Activated CD4-positive, alpha-beta T cell treated with anti-CD3 and anti-CD28 coated beads for 1 hour (primary cell): Measurements from ENCODE around the gene RRP15.
A peak's percentile ranks its signal among the peaks of the same experiment; 100 is the strongest.

Source experiments
- DNase-seq: peaks from one replicate; pipeline ENCODE4 v3.0.0-alpha.2; 2020

Gene RRP15, protein sequence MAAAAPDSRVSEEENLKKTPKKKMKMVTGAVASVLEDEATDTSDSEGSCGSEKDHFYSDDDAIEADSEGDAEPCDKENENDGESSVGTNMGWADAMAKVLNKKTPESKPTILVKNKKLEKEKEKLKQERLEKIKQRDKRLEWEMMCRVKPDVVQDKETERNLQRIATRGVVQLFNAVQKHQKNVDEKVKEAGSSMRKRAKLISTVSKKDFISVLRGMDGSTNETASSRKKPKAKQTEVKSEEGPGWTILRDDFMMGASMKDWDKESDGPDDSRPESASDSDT

DNA sequence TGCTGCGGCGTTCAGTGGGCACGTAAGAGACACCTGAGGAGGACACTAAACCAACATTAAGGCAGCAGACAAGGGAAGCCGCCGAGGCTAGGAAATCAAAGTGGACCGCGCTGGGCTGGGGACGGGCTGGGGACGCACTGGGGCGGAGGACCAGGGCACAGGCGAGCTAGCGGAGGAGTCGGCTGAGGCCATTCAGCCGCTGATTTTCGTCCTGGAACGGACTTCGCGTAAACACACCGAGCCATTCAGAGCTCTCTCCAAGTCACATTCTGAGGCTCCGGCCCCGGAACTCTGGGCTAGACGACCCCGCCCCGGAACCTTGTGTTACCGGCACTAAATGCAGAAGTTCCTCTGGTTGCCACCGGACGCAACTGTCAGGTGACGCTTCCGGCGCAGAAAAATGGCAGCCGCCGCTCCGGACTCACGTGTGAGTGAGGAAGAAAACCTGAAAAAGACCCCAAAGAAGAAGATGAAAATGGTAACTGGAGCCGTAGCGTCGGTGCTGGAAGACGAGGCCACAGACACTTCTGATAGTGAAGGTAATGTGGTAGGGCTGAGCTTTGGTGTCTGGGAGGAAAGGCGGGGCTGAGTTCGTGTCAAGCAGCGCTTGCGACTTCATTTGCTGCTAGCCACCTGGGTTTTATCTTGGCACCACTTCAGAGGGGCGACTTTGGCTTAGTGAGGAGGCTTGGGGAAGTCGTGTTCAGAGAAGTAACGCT, at the start of gene RRP15:
Gene RRP15 (plus strand): TSS at position 377 of the 719 bp plus-strand sequence. CDS start 24 bp downstream, at position 401.
- peak; percentile 77 for DNase-seq

DNA sequence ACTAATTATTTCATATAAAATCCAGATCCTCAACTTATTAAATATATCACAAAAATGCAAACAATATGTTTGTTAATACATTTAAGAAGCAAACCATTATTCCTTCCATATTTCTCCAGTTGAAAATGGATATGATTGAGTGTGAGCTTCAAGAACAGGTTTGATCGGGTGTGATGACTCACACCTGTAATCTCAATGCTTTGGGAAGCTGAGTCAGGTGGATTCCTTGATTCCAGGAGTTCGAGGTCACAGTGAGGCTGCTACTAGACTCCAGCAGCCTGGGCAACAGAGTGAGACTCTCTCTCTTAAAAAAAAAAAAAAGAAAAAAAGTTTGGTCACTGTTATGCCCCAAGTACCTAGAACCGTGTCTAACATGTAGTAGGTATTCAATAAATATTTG, 42.9 kb upstream of the RRP15 start:
- DNase-seq, result no peak

DNA sequence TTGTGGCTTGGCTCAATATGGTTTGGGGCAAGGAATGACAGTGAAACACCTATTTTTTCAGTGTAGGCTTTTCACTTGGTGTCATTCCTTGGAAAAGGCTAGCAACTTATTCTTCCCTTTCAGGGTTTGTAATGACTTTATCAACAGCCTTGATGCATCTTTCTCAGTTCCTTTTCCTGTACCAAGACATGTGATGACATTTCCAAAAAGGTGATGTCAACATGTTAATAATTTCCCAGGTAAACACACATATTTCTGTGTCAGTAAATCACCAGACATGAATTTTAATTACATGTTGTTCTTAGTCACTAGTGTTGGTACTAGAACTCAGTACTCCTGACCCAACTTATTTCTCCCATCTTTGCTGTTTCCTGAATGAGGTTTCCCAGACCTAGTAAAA, 37.8 kb upstream of the RRP15 start:
- no peak for DNase-seq

DNA sequence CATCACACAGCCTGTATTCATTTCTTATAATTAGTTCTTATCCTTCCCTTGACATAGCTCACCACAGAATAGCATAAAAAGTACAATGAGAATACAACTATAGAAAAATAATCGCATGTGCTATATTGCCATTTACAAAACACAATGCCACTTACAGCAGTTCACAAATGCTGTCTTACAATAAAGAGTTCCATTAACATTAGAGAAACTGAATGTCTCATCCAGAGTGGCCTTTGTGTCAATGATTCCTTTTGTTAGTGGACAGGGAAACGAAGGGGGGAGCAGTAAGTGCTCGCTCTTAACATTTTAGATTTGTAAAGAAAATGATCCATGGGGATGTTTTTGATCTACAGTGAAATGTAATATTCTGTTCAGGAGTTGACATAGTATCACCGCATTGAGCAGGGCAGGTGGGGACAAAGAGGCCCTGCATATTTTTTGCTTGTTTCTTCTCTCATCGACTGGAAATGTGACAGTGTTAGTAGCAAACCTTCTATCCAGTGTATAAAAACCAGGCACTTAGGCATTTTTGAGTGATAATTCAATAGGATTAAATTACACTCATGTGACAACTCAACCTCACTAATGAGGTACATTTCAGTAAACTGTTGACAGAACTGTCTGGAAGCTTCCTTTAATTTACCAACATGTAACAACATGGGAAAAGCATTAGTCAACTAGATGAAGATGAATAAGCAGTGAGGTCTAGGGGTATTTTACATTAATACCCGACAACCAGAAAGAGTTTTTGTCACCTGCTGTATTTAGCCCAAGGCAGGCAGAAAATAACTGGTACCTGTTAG, 35.6 kb upstream of the RRP15 start:
- DNase-seq, result no peak

DNA sequence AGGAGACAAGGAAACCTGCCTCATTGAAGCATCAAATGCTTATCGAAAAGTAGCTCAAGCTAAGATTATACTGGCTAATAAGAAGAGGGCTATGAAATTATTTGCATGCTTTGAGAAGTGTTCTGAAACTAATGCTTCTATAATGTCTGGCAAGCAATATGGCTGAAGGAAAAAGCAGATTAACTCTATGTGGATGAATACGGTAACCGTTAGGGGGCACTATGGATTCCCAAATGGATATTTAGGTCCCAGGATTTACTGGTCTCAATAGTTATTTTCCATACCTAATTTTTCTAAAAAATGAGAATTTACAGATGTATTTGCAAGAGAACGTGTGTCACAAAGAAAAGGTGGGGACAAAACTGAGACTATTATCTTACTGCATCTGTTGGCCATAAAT, 34.6 kb upstream of the RRP15 start:
- DNase-seq, result no peak

DNA sequence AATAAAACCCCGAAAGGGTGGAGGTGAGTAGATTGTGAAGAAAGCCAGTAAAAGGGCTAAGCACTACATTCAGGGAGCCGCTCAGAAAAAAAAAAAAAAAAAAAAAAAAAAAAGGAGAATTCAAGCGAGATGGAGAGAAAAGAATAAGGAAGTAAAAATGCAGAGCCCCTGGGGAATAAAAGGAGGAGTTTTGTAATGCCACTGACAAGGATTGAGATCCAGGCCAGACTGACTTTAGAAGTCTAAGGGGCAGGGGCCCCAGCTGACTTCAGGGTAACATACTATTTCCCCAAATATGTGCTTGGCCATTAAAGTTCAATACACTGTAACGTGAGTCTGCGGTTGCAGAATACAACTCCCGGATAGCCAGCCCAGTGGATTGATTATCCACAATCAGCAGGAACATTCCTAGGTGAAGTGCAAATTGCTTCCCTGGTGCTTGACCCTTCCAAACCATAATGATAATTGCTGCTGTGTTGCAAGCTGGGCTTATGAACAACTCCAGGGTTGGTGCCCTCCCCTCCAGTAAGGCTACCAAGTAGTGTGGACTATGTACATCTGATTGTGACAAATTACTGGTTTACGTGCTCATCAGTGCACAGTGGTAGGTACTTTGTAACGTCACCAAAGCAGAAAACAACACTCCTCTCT, 30.7 kb upstream of the RRP15 start:
- DNase-seq, result no peak

DNA sequence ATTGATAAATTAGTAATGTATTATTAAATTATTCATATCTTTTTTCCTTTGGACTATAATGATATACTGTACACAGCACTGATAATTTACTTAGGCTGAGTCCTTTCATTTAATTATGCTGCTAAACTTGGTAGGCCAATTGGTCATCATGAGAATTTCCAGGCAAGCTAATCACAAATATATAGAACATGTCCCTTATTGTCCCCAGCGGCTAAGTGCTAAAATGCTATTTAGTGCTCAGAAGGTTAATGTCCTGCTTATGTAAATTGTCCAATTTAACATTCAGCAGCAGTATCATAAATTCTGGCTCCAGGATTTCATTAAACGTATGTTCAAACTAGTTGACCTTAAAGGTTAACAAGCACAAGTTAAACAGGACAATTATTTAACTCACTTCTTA, 30.0 kb upstream of the RRP15 start:
- no peak for DNase-seq

DNA sequence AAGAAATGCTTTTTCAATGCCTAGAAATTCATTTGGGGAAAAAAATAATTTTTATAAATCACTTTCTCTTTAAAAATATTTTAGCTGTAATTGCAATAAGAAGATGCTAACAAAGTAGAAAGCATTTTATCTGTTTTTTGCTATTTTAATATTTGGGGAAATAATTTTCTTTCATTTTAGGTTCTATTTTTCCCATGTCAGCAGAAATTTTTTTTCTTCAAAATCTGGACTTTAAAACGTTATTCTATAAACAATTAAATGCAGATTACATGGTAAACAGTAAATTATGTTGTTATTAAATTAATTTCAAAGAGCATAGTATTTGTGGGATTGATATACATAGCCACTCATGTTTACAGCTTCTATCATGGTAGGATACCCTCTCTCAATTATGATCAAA, 27.7 kb upstream of the RRP15 start:
- DNase-seq, result no peak

DNA sequence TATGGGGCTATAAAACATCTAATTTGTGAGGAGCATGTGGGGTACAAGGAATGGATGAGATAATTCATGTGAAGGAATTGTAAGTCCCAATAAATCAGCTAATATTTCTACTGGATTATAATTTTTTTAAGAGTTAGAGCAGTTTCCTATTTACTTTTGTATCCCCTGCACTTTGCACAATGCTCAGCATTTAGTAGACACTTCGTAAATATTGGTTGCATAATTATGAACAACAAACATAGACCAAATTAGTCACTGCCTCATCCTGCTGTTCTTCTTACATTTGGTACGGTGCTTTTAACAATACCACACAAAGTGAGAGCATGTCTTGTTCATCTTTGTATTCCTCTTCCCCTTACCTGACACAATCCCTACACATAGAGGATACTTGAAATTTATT, 27.1 kb upstream of the RRP15 start:
- no peak for DNase-seq

DNA sequence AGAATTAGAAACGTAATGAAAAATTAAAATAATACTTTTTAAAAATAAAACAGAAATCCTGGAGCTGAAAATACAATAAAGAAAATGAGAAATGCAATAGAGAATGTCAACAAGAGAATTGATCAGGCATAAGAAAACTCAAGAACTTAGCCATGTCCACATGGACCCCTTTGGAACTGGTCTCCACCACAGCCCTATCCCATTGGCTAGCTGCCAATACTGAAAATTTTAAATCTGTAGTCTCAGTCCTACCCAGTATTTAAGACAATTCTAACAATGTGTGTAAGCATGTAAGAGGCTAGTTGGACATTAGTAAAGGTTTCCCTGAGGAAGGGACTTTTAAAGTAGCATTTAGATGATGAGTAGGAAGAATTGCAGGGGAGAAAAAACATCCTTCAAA, 25.8 kb upstream of the RRP15 start:
- no peak for DNase-seq

DNA sequence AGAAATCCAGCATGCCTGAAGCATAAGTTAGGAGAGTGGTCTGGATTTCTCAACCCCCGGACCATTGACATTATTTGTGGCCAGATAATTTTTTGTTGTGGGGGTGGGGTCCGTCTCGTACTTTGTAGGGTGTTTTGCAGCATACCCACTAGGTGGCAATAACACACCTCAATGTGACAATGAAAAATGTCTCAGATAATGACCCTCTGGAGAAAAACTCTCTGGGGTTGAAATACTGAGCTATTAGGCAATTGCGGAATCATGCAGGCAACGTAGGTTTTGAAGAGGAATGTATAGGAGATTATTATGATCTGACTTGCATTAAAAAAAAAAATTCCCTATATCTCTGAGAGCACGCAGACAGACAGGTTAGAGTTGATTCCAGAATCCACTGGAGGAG, 25.3 kb upstream of the RRP15 start:
- no peak for DNase-seq

DNA sequence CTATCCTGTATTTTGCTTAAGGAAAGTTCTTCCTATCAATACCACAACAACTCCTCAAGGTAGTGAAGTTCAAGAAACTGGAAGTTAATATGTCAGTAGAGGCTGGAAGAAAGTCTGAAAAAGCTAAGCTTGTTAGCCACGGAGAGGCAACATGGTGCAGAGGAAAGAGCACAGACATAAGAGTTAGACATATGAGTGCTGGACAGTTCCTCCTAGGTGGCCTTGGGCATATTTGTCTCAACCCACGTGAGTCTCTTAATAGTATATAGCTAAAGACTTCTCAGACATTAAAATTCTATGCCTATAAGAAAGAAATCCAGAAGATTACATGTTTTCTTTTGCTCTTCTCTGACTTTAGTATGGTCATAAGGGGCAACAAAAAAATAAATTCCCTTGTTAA, 22.8 kb upstream of the RRP15 start:
- DNase-seq, result no peak

DNA sequence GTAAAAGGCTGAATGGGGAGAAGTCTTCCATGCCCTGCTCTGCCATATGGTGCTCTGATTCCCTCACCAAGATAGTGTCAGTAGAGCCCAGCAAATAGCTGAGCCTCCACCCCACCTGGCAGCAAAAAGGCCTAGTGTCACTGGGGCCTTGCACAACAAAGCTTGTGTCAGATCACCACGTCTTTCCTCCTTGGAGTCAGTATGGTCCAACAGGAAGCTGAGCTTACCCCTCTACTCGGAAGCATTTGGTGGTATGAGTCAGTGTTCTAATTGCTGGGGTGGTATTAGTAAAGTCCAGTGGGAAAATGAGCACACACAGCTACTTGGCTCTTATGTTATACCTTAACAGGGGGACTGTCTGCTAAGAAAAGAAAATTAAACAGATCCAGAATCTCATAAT, 18.7 kb upstream of the RRP15 start:
- no peak for DNase-seq

DNA sequence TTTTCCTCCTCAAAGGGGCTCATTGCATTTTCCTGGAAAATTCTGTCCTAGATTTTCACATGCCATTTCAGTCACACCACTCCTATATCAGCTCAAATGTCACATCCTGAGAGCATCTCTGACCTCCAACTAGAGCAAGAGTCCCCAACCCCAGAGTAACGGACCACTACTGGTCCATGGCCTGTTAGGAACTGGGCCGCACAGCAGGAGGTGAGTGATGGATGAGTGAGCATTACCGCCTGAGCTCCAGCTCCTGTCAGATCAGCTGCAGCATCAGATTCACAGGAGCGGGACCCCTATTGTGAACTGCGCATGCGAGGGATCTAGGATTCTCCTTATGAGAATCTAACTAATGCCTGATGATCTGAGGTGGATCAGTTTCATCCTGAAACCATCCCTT, 12.7 kb upstream of the RRP15 start:
- no peak for DNase-seq

DNA sequence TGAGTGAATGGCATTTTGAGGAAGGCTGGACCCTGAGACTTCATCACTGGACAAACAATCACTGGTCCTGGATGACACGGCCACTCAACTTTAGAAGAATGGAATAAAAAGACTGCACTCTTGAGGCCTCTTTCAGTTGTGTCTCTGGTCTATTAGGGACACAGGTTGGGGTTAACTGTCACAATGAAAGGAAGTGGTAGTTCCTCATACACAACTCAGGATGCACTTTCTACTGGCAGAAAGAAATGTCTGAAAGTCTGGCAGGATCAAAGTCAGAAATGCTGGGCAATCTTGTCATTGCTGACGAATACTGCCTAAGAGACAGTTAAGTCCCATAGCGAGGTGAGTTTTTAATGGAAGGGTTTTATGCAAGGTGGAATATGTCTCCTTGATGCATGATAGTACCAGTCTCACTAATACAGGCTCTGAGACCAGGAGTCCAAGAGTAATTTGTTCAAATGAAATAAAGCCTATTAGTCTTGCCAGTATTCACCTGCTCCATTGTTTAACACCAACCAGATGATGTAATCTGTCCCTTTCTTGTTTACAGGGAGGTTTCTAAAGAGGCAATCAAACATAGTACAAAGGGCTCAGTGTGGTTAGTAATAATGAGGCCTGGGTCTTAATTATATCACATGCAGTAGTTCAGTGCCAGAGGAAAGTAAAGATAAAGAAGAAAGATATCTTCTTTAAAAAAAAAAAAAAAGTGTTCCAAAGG, 11.2 kb upstream of the RRP15 start:
- DNase-seq, result no peak

DNA sequence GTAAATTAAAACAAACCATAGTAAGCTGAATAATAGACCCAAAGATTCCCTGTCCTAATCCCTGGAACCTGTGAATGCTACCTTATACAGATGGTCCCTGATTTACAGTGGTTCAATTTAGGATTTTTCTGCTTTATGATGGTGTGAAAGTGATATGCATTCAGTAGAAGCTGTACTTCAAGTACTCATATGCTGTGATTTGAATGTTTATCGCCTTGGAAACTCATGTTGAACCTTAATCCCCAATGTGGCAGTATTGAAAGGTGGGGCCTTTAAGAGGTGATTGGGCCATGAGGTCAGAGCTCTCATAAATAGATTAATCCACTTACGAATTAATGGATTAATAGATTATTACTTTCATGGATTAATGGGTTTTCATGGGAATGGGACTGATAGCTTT, 10.6 kb upstream of the RRP15 start:
- DNase-seq, result no peak

DNA sequence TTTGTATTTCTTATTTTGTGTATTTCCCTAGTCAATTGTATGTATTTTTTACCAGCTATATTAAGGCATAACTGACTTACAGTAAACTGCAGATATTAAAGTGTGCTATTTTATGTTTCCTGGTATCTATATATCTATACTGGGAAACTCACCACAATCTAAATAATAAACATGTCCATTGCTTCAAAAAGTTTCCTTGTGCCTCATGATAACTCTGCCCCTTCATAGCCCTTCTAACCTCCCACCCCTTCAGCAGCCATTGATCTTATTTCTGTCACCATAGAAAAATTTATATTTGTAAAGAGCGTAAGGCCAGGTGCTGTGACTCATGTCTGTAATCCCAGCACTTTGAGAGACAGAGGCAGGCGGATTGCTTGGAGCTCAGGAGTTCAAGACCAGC, 9.3 kb upstream of the RRP15 start:
- no peak for DNase-seq

DNA sequence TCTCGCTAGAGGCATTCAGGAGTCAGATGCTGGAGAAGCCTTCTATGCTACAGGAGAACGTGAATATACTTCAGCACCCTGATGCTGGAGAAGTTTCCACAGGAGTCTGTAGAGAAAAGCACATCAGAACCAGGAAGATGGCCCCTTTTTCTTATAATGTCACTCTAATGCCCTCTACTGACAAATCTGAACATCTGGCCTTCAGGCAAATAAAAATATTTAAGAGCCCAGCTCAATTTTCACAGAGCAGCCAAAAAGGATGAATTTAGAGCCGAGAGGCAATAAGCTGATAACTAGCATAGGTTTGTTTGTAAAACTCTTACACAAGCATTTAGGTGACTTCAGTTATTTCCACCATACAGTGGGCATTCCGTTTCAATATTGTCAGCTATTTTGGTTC, 3.8 kb upstream of the RRP15 start:
- DNase-seq, result no peak

DNA sequence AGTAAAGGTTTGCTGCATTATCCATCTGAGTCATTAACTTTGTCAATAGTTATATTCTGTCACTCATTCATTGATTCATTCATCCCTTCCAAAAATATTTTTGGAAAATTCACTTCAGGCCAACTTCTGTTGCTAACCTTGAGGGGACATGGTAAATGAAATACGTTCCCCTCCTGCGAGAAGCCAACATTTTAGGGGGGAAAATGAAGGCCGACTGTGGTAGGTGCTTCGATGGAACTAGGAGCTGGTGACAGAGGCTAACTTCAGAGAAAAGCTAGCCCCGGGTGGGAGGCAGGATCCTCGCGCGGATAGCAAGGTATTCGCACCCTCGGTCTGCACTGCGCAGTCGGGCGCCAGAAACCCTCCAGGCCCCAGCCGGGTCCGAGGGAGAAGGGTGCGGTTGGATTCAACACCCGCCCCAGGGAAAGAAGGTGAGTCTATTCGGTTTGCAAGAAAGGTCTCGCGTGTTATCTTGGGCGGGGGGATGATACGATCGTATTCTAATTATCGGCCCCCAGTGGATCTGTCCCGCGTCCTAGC, 646 bp upstream of the RRP15 start:
- DNase-seq, result no peak

DNA sequence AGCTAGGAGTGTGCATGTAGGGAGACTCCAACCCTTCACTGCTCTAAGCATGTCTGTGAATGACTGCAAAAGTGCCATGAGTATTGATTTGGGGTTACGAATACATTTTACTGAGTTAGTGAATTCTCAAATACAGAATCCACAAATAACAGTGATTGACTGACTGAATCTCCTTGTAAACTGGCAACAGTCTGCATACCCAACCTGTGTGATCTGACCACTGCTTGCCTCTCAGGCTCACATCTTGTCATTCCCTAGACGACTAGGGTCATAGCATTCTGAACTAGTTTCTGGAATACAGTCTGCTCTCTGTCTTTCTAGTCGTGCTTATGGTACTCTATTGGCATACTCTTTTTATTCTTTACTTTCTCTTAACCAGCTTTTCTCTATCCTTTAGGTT, 7.4 kb downstream of the RRP15 start:
- DNase-seq, result no peak

DNA sequence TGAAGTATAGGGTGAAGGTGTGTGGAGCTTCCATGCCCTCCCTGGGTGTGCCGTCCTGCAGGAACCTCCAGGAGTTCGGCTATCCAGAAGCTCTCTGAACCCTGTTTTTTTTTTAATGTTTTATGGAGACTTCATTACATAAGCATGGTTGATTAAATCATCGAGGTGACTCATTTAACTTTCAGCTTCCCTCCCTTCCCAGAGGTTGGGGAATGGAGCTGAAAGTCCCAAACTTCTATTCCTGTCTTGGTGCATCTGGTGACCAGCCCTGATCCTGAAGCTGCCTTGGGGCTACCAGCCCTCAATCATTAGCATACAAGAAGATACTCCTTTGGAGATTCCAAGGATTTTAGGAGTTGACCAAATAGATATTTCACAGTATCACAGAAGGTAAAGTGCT, 9.5 kb downstream of the RRP15 start:
- DNase-seq, result no peak

DNA sequence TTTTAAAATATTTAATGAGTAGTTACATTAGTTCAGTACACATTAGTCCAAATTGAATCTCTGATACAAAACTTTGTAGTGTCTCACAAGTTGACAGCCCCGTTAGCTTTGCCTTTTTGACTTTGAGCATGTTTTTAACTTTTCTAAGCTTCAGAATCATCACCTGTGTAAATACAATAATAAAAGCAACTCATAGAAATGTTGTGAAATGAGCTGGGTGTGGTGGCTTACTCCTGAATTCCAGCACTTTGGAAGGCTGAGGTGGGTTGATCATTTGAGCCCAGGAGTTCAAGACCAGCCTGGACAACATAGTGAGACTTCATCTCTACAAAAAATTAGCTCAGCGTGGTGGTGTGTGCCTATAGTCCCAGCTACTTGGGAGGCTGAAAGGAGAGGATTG, 11.1 kb downstream of the RRP15 start:
- no peak for DNase-seq

DNA sequence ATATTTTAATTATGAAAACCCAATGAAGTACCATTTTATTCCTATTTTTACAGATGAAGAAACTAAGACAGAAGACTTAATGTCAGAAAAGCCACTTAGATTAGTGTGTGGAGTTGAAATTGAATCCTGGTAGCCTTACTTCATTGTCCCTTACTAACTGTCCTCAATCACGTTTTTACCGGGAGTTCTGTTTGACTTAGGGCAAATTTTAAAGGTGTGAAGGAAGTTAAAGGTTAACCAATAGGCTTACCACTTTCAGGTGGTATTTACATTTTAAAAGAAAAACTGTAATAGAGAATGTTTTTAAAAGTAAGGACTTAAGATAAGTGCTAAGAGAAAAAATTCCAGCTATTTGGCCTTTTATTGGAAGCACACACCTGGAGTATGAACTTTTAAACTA, 12.4 kb downstream of the RRP15 start:
- DNase-seq, result no peak
